ENCODE measurements around the gene ZBP1. TPM values are rescaled to one million over a fixed set of nuclear protein-coding genes. Genes with fewer than 3 reads are reported as not detected.

Gene ZBP1
- total and polyA plus RNA-seq, 9 donors, result 0.12 to 0.92 (median 0.24) TPM; not detected in 4

DNA sequence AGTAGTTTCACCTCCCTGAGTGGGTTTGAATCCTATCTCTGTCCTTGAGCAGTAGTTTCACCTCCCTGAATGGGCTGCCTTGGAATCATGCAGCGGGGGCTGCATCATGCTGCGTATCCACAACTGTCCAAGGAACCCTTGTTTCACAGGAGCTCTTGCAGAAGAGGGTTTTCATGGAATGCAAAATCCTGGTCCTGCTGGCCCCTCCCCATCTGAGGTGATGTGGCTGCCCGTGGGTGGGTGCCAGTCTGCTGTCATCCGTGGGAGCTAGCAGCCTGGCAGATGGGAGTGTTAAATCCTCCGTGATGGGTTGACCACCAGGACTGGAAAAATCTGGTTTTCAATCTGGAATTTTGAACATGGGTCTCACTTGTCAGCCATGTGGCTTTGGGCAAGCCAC lies 21.7 kb downstream of the ZBP1 start:
- no peak for DNase-seq
- Histone ChIP-seq H3K4me1 (ENCODE audit: insufficient read depth) (peaks cover 2% of the 10 kb centered on the region), H3K36me3 (no peaks in the 10 kb centered on the region), H3K9me3 (no peaks in the 10 kb centered on the region), H3K4me3 (no peak overlapping the region), H3K27ac (no peak overlapping the region), H3K27me3 (no peaks in the 10 kb centered on the region)
- 48 to 65% (median 57%) methylated on average over 5 of the region's 5 CpGs for WGBS, 3 donors
- TF ChIP-seq, protein P1, sequence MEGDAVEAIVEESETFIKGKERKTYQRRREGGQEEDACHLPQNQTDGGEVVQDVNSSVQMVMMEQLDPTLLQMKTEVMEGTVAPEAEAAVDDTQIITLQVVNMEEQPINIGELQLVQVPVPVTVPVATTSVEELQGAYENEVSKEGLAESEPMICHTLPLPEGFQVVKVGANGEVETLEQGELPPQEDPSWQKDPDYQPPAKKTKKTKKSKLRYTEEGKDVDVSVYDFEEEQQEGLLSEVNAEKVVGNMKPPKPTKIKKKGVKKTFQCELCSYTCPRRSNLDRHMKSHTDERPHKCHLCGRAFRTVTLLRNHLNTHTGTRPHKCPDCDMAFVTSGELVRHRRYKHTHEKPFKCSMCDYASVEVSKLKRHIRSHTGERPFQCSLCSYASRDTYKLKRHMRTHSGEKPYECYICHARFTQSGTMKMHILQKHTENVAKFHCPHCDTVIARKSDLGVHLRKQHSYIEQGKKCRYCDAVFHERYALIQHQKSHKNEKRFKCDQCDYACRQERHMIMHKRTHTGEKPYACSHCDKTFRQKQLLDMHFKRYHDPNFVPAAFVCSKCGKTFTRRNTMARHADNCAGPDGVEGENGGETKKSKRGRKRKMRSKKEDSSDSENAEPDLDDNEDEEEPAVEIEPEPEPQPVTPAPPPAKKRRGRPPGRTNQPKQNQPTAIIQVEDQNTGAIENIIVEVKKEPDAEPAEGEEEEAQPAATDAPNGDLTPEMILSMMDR (IDR thresholded peaks at IDR 0.05), result no peak
- TF ChIP-seq POLR2A (IDR thresholded peaks at IDR 0.05) (no peak), EP300 (IDR thresholded peaks at IDR 0.05) (no peak)
- intact Hi-C loops (cut with DNase I), result loop anchor here in 2 of 4 donors (10.0 kb wide), 2 partner anchors 204 to 224 kb away; partner anchors contain the start of gene RBM38 (in 1 of the 2)

DNA sequence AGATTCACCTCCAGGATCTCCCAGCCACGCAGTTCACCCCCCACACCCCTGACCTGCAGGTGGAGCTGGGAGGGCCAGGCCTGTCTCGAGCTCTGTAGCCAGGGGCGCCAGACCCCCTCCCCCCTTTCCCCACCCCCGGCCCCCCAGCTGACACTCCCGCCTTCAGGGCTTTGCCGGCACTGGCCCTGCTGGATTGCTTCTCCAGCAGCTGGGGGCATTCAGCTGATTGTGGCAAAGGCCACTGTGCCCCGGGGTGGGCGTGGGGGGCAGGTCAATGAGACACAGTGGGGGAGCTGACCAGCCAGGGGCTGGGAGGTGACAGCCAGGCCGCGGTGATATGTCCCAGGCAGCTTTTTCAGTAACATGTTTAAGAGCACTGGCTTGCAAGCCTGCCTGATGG lies 22.2 kb downstream of the ZBP1 start:
- H3K36me3 ChIP-seq, result no peaks in the 10 kb centered on the region
- intact Hi-C loops (cut with DNase I), result loop anchor here in 2 of 4 donors (10.0 kb wide), 2 partner anchors 203 to 223 kb away; partner anchors contain the start of gene RBM38 (in 1 of the 2)
- H3K9me3 ChIP-seq, result no peaks in the 10 kb centered on the region
- no peak overlapping the region for H3K27ac ChIP-seq
- H3K27me3 ChIP-seq, result no peaks in the 10 kb centered on the region
- H3K4me1 ChIP-seq (ENCODE audit: insufficient read depth), result peaks cover 2% of the 10 kb centered on the region
- no peak overlapping the region for H3K4me3 ChIP-seq
- WGBS, 3 donors, result 26 to 44% (median 39%) methylated on average over 4 to 10 of the region's 10 CpGs
- no peak for TF ChIP-seq EP300 (IDR thresholded peaks at IDR 0.05)
- no peak for TF ChIP-seq POLR2A (IDR thresholded peaks at IDR 0.05)
- TF ChIP-seq, protein P1 (IDR thresholded peaks at IDR 0.05), result no peak
- no peak for DNase-seq

DNA sequence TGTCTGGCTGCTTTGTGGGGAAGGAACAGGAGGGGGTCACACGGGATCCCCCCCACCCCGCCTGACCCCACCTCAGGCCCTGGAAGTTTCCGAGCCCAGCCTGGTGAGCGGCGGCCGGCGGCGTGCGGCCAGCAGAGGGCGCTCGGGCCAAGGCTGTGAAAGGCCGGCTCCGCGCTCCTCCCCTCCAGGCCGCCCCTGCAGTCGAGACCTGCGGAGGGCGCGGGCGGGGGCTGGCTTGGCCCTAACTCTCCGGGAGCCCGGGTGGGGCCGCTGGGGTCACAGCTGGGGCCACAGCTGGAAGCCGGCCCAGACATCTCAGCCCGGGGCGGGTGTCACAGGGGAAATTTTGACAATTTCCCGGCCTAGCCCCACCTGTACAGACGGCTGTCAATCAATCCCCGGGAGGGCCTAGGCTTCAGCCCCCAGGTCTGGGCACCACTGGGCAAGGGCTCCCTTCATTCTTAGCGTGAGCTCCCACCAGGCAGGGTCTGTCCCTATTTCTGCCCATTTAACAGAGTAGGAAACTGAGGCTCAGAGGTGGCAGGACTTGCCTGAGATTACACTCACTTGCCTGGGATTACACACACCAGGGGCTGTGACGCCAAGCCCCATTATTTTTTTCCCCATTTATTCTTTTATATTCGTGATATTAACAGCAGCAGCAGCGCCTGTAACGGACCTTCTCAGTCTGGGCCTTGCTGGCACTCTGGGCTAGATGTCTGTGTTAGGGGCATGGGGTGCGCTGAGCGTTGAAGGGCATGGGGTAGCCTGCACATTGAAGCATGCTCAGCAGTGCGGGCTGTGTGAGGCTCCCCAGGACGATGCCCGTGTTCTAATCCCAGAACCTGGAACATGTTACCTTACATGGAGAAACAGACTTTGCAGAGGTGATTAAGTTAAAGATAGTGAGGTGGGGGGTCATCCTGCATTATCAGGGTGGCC lies 23.0 kb downstream of the ZBP1 start:
- H3K27ac ChIP-seq, result no peak overlapping the region
- intact Hi-C loops (cut with DNase I), result loop anchor here (1.0 to 10.0 kb wide), 5 partner anchors 202 to 614 kb away; partner anchors contain the start of gene RBM38 (in 1 of the 4)
- TF ChIP-seq EP300 (IDR thresholded peaks at IDR 0.05), result no peak
- TF ChIP-seq, protein P1 (IDR thresholded peaks at IDR 0.05), result peak; percentile 89 to 95 (median 92)
- no peaks in the 10 kb centered on the region for H3K36me3 ChIP-seq
- peak; percentile 56 to 85 (median 75) for DNase-seq
- H3K9me3 ChIP-seq, result no peaks in the 10 kb centered on the region
- peaks cover 2% of the 10 kb centered on the region for H3K4me1 ChIP-seq (ENCODE audit: insufficient read depth)
- no peaks in the 10 kb centered on the region for H3K27me3 ChIP-seq
- 18 to 43% (median 30%) methylated on average over 19 to 39 of the region's 39 CpGs for WGBS, 3 donors
- H3K4me3 ChIP-seq, result no peak overlapping the region

DNA sequence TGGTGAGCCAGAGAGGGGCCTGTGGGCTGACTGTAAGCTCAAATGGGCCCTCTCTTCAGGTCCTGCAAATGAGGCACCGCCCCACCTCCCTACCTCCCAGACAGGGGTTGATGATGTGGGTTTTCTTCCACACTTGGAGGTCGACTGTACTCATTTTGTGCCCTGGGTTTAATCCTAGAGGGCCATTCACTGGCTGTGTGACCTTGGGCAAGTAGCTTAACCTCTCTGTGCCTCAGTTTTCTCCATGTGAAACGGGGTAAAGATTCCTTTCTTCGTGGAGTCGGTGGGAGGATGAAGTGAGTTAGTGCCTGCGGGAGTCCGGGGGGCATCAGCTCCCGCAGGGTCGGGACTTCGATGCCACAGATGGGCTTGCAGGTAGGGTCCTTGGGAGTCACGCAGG lies 23.9 kb downstream of the ZBP1 start:
- Histone ChIP-seq H3K4me1 (ENCODE audit: insufficient read depth) (peaks cover 2% of the 10 kb centered on the region), H3K9me3 (no peaks in the 10 kb centered on the region), H3K36me3 (no peaks in the 10 kb centered on the region), H3K27me3 (no peaks in the 10 kb centered on the region), H3K4me3 (no peak overlapping the region), H3K27ac (no peak overlapping the region)
- TF ChIP-seq, protein P1 (IDR thresholded peaks at IDR 0.05), result no peak
- no peak for TF ChIP-seq POLR2A (IDR thresholded peaks at IDR 0.05)
- no peak for TF ChIP-seq EP300 (IDR thresholded peaks at IDR 0.05)
- intact Hi-C loops (cut with DNase I), result loop anchor here (1.0 to 10.0 kb wide), 5 partner anchors 202 to 614 kb away; partner anchors contain the start of gene RBM38 (in 1 of the 4)
- WGBS, 3 donors, result 61 to 72% (median 66%) methylated on average over 11 of the region's 11 CpGs
- no peak for DNase-seq
